Measurements from ENCODE around the gene PISD.
A peak's percentile ranks its signal among the peaks of the same experiment; 100 is the strongest.
"Not testable (repeated sequence)": the region's sequence is repeated elsewhere in the genome, so short reads cannot be mapped to it uniquely, and the experiment has no call there.

Gene PISD

DNA sequence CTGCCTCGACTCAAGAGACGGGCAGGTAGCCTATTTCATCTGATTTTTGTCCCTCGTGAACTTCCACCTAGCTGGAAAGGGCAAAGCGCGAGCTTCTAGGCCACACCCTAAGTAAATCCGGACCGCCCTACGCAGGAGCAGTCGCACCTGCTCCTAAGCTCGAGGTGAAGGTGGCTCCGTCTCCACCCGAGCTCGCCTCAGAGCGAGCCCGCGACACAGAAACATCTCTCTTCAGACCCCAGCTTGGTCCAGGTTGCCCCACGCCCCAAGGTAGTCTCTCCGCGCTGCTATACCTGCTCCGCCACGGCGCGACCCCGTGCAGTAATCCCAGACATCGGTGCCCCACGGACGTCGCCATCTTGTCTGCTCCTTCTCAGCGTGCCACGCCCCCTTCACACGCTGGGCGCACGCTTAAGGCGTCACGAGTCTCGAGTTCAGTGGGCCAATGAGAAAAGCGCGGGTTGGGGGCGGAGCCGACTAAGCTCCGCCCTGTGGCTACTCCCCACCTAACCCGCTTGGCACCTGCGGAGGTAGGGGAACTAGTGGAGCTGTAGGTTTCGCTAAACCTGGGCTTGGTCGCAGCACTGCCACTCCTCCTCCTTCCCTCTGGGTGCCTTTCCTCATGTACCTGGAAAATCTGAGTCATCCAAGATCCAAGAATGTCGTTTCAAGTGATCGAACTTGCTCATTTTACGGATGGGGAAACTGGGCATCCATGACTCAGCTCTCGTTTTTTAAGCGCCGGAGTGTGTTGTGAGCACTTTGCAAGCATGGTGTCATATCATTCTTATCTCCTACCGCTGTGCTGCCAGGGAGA, at the start of gene PISD:
Gene PISD (minus strand): TSS at position 365 of the 817 bp plus-strand sequence. CDS start 7 bp downstream, at position 358.
- DNase-seq (ENCODE audit: low read depth), result peak; percentile 91

DNA sequence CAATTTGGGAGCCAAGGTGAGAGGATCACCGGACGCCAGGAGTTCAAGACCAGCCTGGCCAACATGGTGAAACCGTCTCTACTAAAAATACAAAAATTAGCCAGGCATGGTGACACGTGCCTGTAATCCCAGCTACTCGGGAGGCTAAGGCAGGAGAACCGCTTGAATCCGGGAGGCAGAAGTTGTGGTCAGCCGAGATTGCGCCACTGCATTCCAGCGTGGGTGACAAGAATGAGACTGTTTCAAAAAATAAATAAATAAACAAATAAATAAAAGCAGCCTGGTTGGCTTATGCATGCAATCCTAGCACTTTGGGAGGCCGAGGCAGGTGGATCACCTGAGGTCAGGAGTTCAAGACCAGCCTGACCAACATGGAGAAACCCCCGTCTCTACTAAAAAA, 49.2 kb upstream of the PISD start:
- DNase-seq (ENCODE audit: low read depth), result not testable (repeated sequence)

GRCh38 chr22:31707519-31707918, 45.5 kb upstream of the PISD start:
- no peak for DNase-seq (ENCODE audit: low read depth)

GRCh38 chr22:31695423-31695822, 33.4 kb upstream of the PISD start:
- DNase-seq (ENCODE audit: low read depth), result no peak

DNA sequence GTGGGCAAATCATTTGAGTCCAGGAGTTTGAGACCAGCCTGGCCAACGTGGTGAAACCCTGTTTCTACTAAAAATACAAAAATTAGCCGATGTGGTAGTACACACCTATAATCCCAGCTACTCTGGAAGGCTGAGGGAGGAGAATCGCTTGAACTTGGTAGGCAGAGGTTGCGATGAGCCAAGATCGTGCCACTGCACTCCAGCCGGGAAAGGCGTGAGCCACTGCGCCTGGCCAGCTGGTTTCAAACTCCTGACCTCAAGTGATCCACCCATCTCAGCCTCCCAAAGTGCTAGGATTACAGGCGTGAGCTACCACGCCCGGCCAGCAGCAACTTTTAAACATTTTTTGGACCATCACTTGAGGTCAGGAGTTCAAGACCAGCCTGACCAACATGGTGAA, 32.0 kb upstream of the PISD start:
- not testable (repeated sequence) for DNase-seq (ENCODE audit: low read depth)

DNA sequence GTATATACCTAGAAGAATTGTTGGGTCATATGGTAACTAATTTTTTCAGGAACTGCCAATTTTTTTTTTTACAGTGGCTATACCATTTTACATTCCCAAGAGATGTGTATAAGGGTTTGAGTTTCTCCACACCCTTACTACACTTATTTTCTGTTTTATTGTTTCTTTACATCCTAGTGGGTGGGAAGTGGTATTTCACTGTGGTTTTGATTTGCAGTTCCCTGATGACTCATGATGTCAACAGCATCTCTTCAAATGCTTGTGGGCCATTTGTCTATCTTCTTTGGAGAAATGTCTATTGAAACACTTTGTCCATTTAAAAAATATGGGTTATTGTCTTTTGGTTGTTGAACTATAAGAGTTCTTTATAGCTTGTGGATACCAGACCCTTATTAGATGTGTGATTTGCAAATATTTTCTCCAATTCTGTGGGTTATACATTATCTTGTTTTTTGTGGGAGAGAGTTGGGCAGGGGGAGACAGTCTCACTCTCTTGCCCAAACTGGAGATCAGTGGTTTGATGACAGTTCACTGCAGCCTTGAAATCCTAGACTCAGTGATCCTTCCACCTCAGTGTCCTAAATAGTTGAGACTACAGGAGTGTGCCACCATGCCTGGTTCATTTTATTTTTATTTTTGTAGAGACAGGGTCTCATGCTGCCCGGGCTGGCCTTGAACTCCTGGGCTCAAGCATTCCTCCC, 30.3 kb upstream of the PISD start:
- no peak for DNase-seq (ENCODE audit: low read depth)

- DNase-seq (ENCODE audit: low read depth), result no peak
Observed at GRCh38 chr22:31691408-31691807, 29.4 kb upstream of the PISD start.

DNA sequence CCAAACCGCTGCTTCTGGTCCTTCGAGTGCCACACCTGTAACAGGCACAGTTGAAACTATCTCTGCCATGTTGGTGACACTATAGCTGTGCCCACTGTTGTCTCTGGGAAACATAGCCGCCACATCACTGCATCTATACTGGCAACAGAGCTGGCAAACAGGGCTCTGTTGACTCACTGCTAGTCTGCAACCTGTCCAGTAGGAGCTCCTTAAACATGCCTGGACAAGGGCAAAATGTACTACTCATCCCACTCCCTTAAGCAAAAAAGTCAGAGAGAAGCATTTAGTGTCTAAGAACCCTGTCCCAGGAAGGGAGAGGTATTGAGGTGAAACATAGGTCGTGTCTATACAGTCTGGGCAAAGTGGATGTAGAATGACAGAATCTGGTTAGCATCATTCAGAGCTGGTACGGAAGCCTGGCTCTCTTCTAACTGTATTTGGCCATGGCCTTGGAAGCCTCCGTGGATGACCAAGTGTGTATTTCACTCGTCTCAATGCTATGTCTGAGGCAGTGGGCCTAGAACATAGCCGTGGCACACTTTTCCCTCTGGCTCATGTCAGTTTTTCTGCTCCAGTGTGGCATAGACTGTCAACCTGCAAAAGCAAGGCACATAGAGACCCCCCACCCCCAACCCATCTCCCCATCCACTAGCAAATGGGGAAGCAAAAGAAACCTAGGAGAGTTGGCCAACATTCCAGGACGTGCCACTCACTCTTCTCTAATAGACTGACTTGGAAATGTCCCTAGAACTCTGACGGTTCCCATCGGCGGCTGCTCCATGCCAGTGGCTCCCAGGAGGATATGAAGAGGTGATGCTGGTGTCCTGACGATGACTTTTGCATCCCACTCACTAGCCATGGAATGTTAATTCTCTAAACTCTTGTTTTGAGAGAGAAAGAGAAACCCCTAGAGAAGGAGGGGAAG, 21.4 kb upstream of the PISD start:
- no peak for DNase-seq (ENCODE audit: low read depth)

DNA sequence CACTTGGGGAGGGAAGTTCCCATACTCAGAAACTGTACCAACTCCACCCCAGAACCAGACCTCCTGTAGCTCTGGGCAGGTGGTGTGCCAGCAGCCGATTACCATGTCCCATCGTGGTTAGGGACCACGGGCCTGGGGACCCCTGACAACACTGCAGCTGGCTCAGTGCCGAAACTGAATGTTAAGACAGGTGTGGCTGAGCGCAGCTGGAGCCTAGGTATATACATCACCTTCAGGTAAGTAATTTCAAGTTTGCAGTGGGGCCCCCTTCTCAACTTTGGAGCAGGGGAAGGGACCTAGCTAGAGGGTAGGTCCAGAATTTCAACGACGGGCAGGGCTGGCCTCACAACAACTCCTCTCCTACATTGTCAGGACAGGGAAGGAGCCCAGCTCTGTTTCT, 20.7 kb upstream of the PISD start:
- no peak for DNase-seq (ENCODE audit: low read depth)

GRCh38 chr22:31681349-31682345, 19.6 kb upstream of the PISD start:
- DNase-seq (ENCODE audit: low read depth), result no peak

DNA sequence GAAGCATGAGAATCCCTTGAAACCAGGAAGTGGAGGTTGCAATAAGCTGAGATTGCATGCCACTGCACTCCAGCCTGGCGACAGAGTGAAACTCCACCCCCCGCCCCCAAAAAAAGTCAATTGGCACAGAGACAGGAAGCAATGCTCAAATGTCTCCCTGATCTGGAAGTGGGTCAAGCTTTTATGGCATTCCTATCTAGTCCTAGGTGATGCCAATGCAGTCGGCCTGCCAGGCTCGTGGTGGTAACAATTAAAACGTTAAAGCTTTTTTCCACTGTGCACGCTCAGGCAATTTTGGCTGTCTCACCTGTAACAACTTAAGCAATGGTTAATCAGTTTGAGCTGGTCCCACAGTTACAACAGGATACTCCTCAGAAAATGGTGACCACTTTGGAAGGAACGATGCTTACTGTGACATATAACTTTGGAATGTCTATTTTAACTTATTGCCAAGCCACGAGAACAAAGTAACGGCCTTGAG, 18.9 kb upstream of the PISD start:
- no peak for DNase-seq (ENCODE audit: low read depth)

GRCh38 chr22:31678748-31679147, 16.7 kb upstream of the PISD start:
- no peak for DNase-seq (ENCODE audit: low read depth)

- DNase-seq (ENCODE audit: low read depth), result peak; percentile 68
Observed at GRCh38 chr22:31676700-31677099, 14.7 kb upstream of the PISD start.

- not testable (repeated sequence) for DNase-seq (ENCODE audit: low read depth)
Observed at GRCh38 chr22:31674219-31674618, 12.2 kb upstream of the PISD start.

DNA sequence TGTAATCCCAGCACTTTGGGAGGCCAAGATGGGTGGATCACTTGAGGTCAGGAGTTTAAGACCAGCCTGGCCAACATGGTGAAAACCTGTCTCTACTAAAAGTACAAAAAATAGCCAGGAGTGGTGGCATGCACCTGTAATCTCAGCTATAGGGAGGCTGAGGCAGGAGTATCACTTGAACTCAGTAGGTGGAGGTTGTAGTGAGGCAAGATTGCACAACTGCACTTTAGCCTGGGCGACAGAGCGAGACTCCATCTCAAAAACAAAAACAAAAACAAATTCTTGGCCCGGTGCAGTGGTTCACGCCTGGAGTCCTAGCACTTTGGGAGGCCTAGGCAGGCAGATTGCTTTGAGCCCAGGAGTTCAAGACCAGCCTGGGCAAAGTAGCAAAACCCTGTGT, 6.8 kb upstream of the PISD start:
- not testable (repeated sequence) for DNase-seq (ENCODE audit: low read depth)

GRCh38 chr22:31662668-31663037, 638 bp upstream of the PISD start:
- no peak for DNase-seq (ENCODE audit: low read depth)

- not testable (repeated sequence) for DNase-seq (ENCODE audit: low read depth)
Observed at GRCh38 chr22:31660860-31661341, 1.1 kb downstream of the PISD start.

- DNase-seq (ENCODE audit: low read depth), result no peak
Observed at GRCh38 chr22:31659246-31659645, 2.8 kb downstream of the PISD start.

- no peak for DNase-seq (ENCODE audit: low read depth)
Observed at GRCh38 chr22:31654408-31654807, 7.6 kb downstream of the PISD start.

- DNase-seq (ENCODE audit: low read depth), result no peak
Observed at GRCh38 chr22:31653944-31654343, 8.1 kb downstream of the PISD start.
